ENCODE measurements around the gene OPN1MW.
"Not testable (repeated sequence)": the region's sequence is repeated elsewhere in the genome, so short reads cannot be mapped to it uniquely, and the experiment has no call there.

GRCh38 chrX:154164902-154165301, 17.5 kb upstream of the OPN1MW start:
- TF ChIP-seq, protein P1, sequence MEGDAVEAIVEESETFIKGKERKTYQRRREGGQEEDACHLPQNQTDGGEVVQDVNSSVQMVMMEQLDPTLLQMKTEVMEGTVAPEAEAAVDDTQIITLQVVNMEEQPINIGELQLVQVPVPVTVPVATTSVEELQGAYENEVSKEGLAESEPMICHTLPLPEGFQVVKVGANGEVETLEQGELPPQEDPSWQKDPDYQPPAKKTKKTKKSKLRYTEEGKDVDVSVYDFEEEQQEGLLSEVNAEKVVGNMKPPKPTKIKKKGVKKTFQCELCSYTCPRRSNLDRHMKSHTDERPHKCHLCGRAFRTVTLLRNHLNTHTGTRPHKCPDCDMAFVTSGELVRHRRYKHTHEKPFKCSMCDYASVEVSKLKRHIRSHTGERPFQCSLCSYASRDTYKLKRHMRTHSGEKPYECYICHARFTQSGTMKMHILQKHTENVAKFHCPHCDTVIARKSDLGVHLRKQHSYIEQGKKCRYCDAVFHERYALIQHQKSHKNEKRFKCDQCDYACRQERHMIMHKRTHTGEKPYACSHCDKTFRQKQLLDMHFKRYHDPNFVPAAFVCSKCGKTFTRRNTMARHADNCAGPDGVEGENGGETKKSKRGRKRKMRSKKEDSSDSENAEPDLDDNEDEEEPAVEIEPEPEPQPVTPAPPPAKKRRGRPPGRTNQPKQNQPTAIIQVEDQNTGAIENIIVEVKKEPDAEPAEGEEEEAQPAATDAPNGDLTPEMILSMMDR (IDR thresholded peaks at IDR 0.05): not testable (repeated sequence)
- TF ChIP-seq POLR2A (IDR thresholded peaks at IDR 0.05): not testable (repeated sequence)
